Thyroid gland (tissue), 4 donors: ENCODE measurements around the gene ALDH4A1. TPM values are rescaled to one million over a fixed set of nuclear protein-coding genes. Genes with fewer than 3 reads are reported as not detected.
A peak's percentile ranks its signal among the peaks of the same experiment; 100 is the strongest.
"Not testable (repeated sequence)": the region's sequence is repeated elsewhere in the genome, so short reads cannot be mapped to it uniquely, and the experiment has no call there.

ENCODE experiments used
- DNase-seq, 2 donors: peaks; one replicate each; pipeline ENCODE4 v3.0.0-alpha.2; 2019
- H3K27ac ChIP-seq, 3 donors: fragments of 200-600 bp; sonication (generic); 1 replicate in 2 of 3; 2 replicates in 1 of 3; pipeline ENCODE4 v1.5.1; 2016 to 2019; ENCODE audit warnings: mild to moderate bottlenecking in 1 of 3, moderate library complexity in 1 of 3
- H3K27me3 ChIP-seq: fragments of 200-600 bp; sonication (generic); one replicate; pipeline ENCODE4 v1.5.1; 2019
- H3K36me3 ChIP-seq, 2 donors: fragments of 200-600 bp; sonication (generic); one replicate each; pipeline ENCODE4 v1.5.1; 2016 to 2019
- H3K4me1 ChIP-seq, 2 donors: fragments of 200-600 bp; sonication (generic); one replicate each; pipeline ENCODE4 v1.5.1; 2017 to 2019
- H3K4me3 ChIP-seq, 3 donors: fragments of 200-600 bp; sonication (generic); replicated peaks in 1 of 3; 1 replicate in 2 of 3; 2 replicates in 1 of 3; pipeline ENCODE4 v1.5.1; 2016; ENCODE audit warnings: mild to moderate bottlenecking in 1 of 3
- H3K9me3 ChIP-seq: fragments of 200-600 bp; sonication (generic); one replicate; pipeline ENCODE4 v1.5.1; 2017
- POLR2A ChIP-seq, 2 donors: fragments of 450-650 bp; IDR thresholded peaks; one replicate each; pipeline ENCODE4 v1.6.1; 2017; ENCODE audit warnings: antibody characterized with exemption in 2 of 2, mild to moderate bottlenecking in 2 of 2, moderate library complexity in 1 of 2
- WGBS, 2 donors: methylation state at CpG; one replicate each; pipeline ENCODE4 v1.1.5; 2017; 5-methylcytosine and 5-hydroxymethylcytosine counted together
- intact Hi-C: fragments of 100-400 bp; cut with DNase I; formaldehyde crosslinking; loops from one replicate; pipeline ENCODE4 v1.15.1; 2023
- total RNA-seq, 4 donors: library from RNA; depleted of rRNA; stranded (reverse); fragments of >200 nt; gene quantifications; one replicate each; pipeline ENCODE4 v1.2.3, GENCODE V29; 2016
- TF ChIP-seq, protein P1 (sequence below), 6 experiments: fragments of 200-600 bp in 3 of 6; fragments of 450-650 bp in 3 of 6; sonication (generic) in 3 of 6; IDR thresholded peaks; one replicate each; pipeline ENCODE4 v1.5.1; 2016 to 2019; ENCODE audit warnings: antibody characterized with exemption in 6 of 6, mild to moderate bottlenecking in 2 of 6, inconsistent platforms in 1 of 6, moderate library complexity in 1 of 6

Gene ALDH4A1
- total RNA-seq, 4 donors from 2014 or later: 5.4 to 29.9 (median 18.6) TPM

DNA sequence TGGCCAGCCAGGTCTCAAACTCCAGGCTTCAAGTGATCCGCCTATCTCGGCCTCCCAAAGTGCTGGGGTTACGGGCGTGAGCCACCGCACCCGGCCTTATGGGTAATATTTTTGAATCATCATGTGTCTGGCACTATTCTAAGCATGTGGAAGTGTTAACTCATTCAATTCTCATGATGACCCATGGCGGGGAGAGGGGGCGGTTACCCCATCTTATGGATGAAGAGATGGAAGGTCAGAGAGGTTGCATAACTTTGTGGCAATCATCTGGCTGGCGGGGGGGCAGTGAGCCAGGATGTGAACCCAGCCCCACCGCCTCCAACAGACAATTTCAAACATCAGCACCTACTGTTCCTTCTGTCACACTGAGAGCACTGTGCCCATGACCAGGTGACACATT is 31.4 kb downstream of the ALDH4A1 start:
- H3K27me3 ChIP-seq: no peaks in the 10 kb centered on the region
- H3K9me3 ChIP-seq: no peaks in the 10 kb centered on the region
- no peak overlapping the region for H3K27ac ChIP-seq
- TF ChIP-seq, protein P1, sequence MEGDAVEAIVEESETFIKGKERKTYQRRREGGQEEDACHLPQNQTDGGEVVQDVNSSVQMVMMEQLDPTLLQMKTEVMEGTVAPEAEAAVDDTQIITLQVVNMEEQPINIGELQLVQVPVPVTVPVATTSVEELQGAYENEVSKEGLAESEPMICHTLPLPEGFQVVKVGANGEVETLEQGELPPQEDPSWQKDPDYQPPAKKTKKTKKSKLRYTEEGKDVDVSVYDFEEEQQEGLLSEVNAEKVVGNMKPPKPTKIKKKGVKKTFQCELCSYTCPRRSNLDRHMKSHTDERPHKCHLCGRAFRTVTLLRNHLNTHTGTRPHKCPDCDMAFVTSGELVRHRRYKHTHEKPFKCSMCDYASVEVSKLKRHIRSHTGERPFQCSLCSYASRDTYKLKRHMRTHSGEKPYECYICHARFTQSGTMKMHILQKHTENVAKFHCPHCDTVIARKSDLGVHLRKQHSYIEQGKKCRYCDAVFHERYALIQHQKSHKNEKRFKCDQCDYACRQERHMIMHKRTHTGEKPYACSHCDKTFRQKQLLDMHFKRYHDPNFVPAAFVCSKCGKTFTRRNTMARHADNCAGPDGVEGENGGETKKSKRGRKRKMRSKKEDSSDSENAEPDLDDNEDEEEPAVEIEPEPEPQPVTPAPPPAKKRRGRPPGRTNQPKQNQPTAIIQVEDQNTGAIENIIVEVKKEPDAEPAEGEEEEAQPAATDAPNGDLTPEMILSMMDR (IDR thresholded peaks at IDR 0.05): no peak
- no peak for TF ChIP-seq POLR2A (IDR thresholded peaks at IDR 0.05)
- intact Hi-C loops: no loop called here
- no peak for DNase-seq
- WGBS, 2 donors: 81 to 98% methylated on average over 10 of the region's 10 CpGs
- H3K4me3 ChIP-seq: no peak overlapping the region
- H3K4me1 ChIP-seq: no peaks in the 10 kb centered on the region
- no peaks in the 10 kb centered on the region for H3K36me3 ChIP-seq

DNA sequence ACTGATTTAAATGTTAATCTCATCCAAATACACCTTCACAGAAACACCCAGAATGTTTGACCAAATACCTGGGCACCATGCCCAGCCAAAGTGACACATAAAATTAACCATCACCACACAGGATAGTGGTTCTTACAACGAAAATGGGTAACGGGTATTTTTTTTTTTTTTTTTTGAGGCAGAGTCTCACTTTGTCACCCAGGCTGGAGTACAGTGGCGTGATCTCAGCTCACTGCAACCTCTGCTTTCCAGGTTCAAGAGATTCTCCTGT is 31.8 kb downstream of the ALDH4A1 start:
- H3K4me3 ChIP-seq, H3K4me1 ChIP-seq, intact Hi-C loops, H3K27me3 ChIP-seq, H3K9me3 ChIP-seq, H3K36me3 ChIP-seq, H3K27ac ChIP-seq: not testable (repeated sequence)
- DNase-seq: peak in 1 of 2 donors; percentile 15
- WGBS, 2 donors: 69 to 83% methylated on average over 3 of the region's 3 CpGs

DNA sequence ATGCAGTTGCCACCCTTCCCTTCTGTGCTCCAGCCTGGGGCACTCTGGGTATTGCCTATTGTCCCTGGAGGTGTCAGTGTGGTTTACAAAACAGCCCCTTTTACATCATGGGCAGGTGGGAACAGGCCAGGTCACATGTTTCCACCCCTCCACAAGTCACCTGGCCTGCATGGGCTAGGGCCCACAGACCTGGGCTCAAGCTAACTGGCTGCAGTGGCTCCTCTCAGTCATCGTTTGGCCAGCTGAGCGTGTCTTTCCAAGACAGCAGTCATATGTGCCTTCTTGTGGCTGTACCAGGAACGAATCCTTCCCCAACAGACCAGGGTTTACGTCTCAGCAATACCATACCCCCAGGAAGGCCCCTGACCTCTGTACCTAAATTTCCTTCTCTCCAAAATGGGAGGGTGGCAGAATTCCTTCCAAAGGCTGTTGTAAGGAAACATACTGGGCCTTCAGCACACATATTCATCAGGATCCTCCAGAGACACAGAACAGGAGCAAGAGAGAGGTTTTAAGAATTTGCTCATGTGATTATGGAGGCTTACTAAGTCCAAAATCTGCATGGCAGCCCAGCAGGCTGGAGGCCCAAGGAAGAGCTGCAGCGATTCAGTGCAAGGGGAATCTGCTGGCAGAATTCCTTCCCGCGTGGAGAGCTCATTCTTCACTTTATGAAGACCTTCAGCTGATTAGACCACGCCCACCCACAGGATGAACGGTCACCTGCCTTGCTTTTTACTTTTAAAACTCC is 32.3 kb downstream of the ALDH4A1 start:
- H3K27me3 ChIP-seq: no peaks in the 10 kb centered on the region
- no peak for TF ChIP-seq POLR2A (IDR thresholded peaks at IDR 0.05)
- TF ChIP-seq, protein P1 (IDR thresholded peaks at IDR 0.05): no peak
- 69 to 75% methylated on average over 9 of the region's 9 CpGs for WGBS, 2 donors
- H3K4me1 ChIP-seq: no peaks in the 10 kb centered on the region
- intact Hi-C loops: no loop called here
- DNase-seq: peak; percentile 23 to 28
- H3K27ac ChIP-seq: no peak overlapping the region
- no peaks in the 10 kb centered on the region for H3K36me3 ChIP-seq
- no peak overlapping the region for H3K4me3 ChIP-seq
- H3K9me3 ChIP-seq: no peaks in the 10 kb centered on the region

- intact Hi-C loops: no loop called here
- Histone ChIP-seq H3K4me1 (no peaks in the 10 kb centered on the region), H3K4me3 (no peak overlapping the region), H3K36me3 (no peaks in the 10 kb centered on the region), H3K9me3 (no peaks in the 10 kb centered on the region), H3K27me3 (no peaks in the 10 kb centered on the region), H3K27ac (no peak overlapping the region)
- 79 to 81% methylated on average over 8 to 12 of the region's 12 CpGs for WGBS, 2 donors
- no peak for DNase-seq
- TF ChIP-seq, protein P1 (IDR thresholded peaks at IDR 0.05): no peak
Measured at GRCh38 chr1:18868801-18869424, 33.4 kb downstream of the ALDH4A1 start.

- Histone ChIP-seq H3K27ac (no peak overlapping the region), H3K4me3 (no peak overlapping the region), H3K4me1 (no peaks in the 10 kb centered on the region), H3K9me3 (no peaks in the 10 kb centered on the region), H3K36me3 (no peaks in the 10 kb centered on the region), H3K27me3 (no peaks in the 10 kb centered on the region)
- 71 to 88% methylated on average over 5 of the region's 5 CpGs for WGBS, 2 donors
- intact Hi-C loops: no loop called here
- DNase-seq: no peak
- no peak for TF ChIP-seq POLR2A (IDR thresholded peaks at IDR 0.05)
- TF ChIP-seq, protein P1 (IDR thresholded peaks at IDR 0.05): no peak
Measured at GRCh38 chr1:18868354-18868753, 34.0 kb downstream of the ALDH4A1 start.
